HEK293T (cell line): ENCODE measurements around the gene NRG2.

Experiments used
- ARNT ChIP-seq: fragments of 450-650 bp; IDR thresholded peaks from 2 replicates; pipeline ENCODE4 v1.6.1; 2017; ENCODE audit warnings: mild to moderate bottlenecking
- BHLHE40 ChIP-seq: fragments of 450-650 bp; IDR thresholded peaks from 2 replicates; pipeline ENCODE4 v1.6.1; 2016; ENCODE audit warnings: mild to moderate bottlenecking, moderate library complexity, borderline replicate concordance
- ELF4 ChIP-seq: fragments of 450-650 bp; IDR thresholded peaks from 2 replicates; pipeline ENCODE4 v1.6.1; 2017; ENCODE audit warnings: antibody characterized with exemption
- FOXA1 ChIP-seq: fragments of 450-650 bp; IDR thresholded peaks from 2 replicates; pipeline ENCODE4 v1.6.1; 2016; ENCODE audit warnings: mild to moderate bottlenecking
- FOXK2 ChIP-seq: fragments of 450-650 bp; IDR thresholded peaks from 2 replicates; pipeline ENCODE4 v1.6.1; 2016; ENCODE audit warnings: mild to moderate bottlenecking
- FOXM1 ChIP-seq: fragments of 450-650 bp; IDR thresholded peaks from 2 replicates; pipeline ENCODE4 v1.6.1; 2017; ENCODE audit warnings: mild to moderate bottlenecking, borderline replicate concordance
- HDGF ChIP-seq: fragments of 450-650 bp; IDR thresholded peaks from 2 replicates; pipeline ENCODE4 v1.6.1; 2017; ENCODE audit warnings: antibody characterized with exemption, borderline replicate concordance
- L3MBTL2 ChIP-seq: fragments of 450-650 bp; conservative IDR thresholded peaks from 2 replicates; pipeline ENCODE4 v1.6.1; 2016; ENCODE audit warnings: mild to moderate bottlenecking
- LEF1 ChIP-seq: fragments of 450-650 bp; IDR thresholded peaks from 2 replicates; pipeline ENCODE4 v1.6.1; 2017; ENCODE audit warnings: mild to moderate bottlenecking, borderline replicate concordance
- NFRKB ChIP-seq: fragments of 450-650 bp; IDR thresholded peaks from 2 replicates; pipeline ENCODE4 v1.6.1; 2016; ENCODE audit warnings: mild to moderate bottlenecking, moderate library complexity
- SP1 ChIP-seq: fragments of 450-650 bp; IDR thresholded peaks from 2 replicates; pipeline ENCODE4 v1.6.1; 2017
- SUZ12 ChIP-seq: fragments of 450-650 bp; IDR thresholded peaks from 2 replicates; pipeline ENCODE4 v1.6.1; 2016; ENCODE audit warnings: mild to moderate bottlenecking
- TARDBP ChIP-seq: fragments of 450-650 bp; IDR thresholded peaks from 2 replicates; pipeline ENCODE4 v1.6.1; 2016
- ZNF384 ChIP-seq: fragments of 450-650 bp; IDR thresholded peaks from 2 replicates; pipeline ENCODE4 v1.6.1; 2016

GRCh38 chr5:140035881-140036280 lies 7.2 kb downstream of the NRG2 start:
- TF ChIP-seq ARNT (no peak), ELF4 (no peak), FOXK2 (no peak), FOXM1 (no peak), FOXA1 (no peak), HDGF (no peak), ZNF384 (no peak), SP1 (no peak), LEF1 (no peak), TARDBP (no peak), SUZ12 (no peak), BHLHE40 (no peak), NFRKB (no peak), L3MBTL2 (no peak)
